ENCODE measurements around the gene GDPD4.
"Not testable (repeated sequence)": the region's sequence is repeated elsewhere in the genome, so short reads cannot be mapped to it uniquely, and the experiment has no call there.

Gene GDPD4, protein sequence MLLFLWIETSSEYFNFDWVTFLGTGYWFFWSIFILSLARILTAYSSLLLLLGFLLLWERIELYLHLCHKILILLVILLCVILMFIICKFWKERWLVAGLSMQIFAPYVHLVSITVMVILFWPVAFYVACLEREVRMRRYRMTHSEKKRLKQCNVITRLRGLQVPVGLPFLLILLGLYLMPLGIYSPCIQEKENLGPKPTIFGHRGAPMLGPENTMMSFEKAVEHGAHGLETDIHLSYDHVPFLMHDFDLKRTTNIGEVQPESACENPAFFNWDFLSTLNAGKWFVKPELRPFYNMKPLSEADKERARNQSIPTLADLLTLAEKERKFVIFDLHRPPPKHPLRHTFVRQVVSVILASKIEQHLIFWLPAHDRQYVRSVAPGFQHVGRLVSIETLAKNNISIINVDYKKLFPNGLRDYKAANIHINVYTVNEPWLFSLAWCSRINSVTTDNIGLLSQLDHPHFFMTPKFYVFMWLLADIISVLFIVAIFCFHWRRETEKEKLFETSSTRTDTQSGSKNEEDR

GRCh38 chr11:77301510-77301909, at the start of gene GDPD4:
GDPD4 (minus strand) TSS chr11:77301686; CDS start chr11:77285137, 16,549 bp downstream.
- no peak for DNase-seq (ENCODE audit: low read depth)

GRCh38 chr11:77347948-77348347, 46.5 kb upstream of the GDPD4 start:
- no peak for DNase-seq (ENCODE audit: low read depth)

DNA sequence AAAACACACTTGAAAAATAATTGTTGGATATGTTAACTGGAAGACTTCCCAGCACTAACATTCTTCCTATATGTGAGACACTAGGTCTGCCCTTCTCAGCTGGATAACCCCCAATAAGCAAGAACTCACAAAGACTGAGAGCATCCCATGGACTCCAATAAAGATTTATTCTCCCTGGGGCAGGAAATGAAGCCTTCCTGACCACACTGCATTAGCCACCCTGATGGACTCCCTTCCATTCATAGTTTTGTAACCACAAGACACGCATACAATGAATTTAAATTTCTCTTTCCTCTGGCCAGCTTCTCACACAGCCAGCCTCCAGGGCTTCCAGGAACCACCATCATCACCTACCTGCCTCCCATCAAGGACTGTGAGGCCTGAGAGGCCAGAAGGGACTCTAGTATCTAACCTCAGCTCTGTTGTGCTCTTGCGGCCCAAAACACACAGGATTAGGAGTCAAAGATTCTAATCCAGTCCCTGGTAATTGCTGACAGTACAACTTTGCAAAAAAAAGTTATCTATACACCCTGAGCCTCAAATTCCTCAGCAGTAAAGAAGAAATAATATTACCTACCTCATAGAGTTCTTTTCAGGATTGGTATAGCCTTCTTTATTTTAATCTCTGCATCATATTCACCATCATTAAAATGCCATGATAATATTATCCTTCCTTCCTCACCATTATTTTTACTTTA, 45.6 kb upstream of the GDPD4 start:
- DNase-seq (ENCODE audit: low read depth), result no peak

GRCh38 chr11:77345621-77346020, 44.1 kb upstream of the GDPD4 start:
- DNase-seq (ENCODE audit: low read depth), result no peak

- no peak for DNase-seq (ENCODE audit: low read depth)
Observed at GRCh38 chr11:77340501-77340900, 39.0 kb upstream of the GDPD4 start.

DNA sequence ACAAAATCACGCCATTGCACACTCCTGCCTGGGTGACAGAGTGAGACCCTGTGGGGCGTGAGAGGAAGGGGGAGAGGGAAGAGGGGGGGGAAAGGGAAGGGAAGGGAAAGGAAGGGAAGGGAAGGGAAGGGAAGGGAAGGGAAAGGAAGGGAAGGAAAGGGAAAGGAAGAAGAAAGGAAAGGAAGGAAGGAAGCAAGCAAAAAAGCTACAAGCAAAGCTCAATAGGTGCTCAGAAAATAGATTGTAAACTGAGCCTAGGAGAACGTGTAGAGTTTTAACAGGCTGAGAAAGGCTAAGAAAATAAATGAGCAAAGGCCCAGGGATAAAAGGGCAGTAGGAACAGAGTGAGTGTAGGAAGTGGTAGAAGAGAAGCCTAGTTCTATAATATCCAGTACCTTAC, 30.8 kb upstream of the GDPD4 start:
- no peak for DNase-seq (ENCODE audit: low read depth)

- no peak for DNase-seq (ENCODE audit: low read depth)
Observed at GRCh38 chr11:77325159-77325558, 23.7 kb upstream of the GDPD4 start.

- no peak for DNase-seq (ENCODE audit: low read depth)
Observed at GRCh38 chr11:77324508-77324907, 23.0 kb upstream of the GDPD4 start.

- DNase-seq (ENCODE audit: low read depth), result no peak
Observed at GRCh38 chr11:77322926-77323590, 21.6 kb upstream of the GDPD4 start.

DNA sequence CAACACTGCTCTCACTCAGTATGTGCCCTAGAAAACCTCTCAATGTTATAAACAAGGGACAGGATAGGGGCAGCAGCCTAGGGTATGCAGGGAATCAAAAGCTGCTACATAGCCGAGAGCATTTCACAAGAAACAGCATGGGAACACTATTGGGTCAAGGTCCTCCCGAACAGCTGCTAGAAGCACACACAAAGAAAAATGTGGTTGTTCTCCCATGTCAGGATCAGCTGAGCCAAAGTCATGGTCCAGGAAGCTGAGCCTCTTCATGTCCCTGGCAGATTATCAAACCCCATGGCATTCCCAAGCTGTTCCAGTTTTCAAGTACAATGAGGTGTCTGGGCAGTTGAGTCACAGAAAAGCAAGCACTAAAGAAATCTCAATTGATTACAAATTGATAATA, 21.0 kb upstream of the GDPD4 start:
- DNase-seq (ENCODE audit: low read depth), result no peak

DNA sequence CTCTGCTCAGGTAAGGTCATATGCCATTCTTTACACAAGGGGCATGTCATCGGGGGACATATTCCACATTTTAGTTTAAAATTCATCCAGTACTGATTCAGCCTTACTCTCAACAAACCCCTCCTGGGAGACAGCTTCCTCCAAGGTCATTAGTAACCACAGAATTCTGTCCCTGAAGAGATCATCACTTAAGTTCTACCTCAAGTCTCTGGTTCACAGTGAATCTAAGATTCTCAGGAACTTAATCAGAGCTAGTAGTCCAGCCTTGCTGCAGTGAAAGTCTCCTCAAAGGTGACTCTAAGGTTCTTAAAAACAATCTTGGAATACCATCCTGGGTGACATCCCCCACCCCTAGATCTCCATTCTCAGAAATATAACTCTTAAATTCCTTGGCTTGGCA, 18.9 kb upstream of the GDPD4 start:
- DNase-seq (ENCODE audit: low read depth), result no peak

DNA sequence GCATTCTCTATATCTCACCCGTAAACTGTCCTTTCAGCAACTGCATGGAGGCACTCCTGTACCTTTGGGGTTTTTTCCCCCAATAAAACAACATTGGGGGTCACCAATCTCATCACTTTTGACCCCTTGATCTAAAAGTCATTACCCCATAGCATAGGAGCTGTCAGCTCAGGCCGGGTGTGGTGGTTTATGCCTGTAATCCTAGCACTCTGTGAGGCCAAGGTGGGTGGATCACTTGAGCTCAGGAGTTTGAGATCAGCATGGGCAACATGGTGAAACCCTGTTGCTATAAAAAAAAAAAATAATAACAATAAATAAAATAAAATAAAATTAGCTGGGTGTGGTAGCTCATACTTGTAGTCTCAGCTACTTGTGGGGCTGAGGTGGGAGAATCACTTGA, 17.1 kb upstream of the GDPD4 start:
- DNase-seq (ENCODE audit: low read depth), result no peak

GRCh38 chr11:77316733-77317342, 15.4 kb upstream of the GDPD4 start:
- no peak for DNase-seq (ENCODE audit: low read depth)

DNA sequence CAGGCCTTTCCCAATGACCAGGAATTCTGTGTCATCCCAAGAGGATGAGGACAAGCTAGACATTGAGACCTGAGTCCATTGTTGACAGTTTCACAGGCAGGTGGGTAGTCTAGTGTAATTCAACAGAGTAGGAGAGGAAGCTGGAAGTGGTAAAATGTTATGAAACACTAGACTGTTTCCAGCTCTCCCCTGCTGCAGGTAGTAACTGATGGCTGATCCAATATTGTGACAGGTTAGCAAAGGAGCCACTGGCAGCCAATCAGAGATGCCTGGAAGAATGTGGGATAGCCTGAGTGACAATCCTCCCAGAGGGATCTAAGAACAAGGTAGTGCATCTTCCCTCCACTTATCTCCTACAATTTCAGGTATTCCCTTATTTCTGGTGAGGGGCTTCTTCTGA, 10.6 kb upstream of the GDPD4 start:
- no peak for DNase-seq (ENCODE audit: low read depth)

GRCh38 chr11:77311701-77312100, 10.2 kb upstream of the GDPD4 start:
- DNase-seq (ENCODE audit: low read depth), result no peak

DNA sequence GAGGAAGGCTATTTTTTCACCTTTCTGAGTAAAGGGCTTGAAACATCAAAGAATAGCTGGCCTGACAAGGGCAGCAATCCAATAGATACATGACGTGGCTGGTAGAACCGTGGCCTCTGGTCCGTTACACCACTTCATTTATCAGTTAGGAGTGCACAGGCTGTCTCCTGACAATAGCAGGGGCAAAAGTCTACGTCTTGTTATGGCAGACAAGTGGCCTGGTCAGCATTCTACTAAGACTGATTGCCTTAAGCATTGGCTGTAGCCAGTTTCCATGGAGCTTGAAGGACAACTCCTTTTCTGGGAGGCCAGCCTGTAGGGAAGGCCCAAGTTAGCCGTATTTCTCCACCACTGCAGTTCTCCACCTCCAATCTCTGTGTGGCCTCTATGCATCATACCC, 9.2 kb upstream of the GDPD4 start:
- no peak for DNase-seq (ENCODE audit: low read depth)

DNA sequence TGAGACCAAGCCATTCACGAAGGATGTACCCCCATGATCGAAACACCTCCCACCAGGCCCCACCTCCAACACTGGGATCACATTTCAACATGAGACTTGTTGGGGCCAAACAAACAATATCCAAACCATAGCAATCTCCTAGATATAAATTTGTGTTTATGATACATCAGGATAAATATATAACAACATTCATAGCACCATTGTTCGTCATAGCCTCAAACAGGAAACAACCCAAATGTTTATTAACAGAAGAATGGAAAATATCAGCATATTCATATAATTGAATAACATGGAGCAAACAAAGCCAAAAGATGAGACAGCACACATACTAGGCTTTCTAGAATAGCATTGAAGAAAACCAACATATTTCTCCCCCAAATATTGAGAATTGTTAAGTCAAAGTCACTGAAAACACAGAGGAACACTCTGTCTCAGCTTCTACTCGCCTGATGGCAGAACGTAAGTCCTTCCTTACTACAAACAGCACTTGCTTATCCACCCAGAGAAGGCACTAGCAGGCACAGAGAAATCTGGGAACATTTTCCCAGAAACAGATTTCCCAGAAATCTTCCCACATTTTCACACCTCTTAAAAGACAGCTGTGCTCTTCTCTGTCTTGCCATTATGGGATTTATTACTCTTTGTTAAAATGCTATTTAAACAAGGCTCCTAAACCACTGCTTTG, 8.1 kb upstream of the GDPD4 start:
- no peak for DNase-seq (ENCODE audit: low read depth)

GRCh38 chr11:77308838-77309237, 7.4 kb upstream of the GDPD4 start:
- no peak for DNase-seq (ENCODE audit: low read depth)

DNA sequence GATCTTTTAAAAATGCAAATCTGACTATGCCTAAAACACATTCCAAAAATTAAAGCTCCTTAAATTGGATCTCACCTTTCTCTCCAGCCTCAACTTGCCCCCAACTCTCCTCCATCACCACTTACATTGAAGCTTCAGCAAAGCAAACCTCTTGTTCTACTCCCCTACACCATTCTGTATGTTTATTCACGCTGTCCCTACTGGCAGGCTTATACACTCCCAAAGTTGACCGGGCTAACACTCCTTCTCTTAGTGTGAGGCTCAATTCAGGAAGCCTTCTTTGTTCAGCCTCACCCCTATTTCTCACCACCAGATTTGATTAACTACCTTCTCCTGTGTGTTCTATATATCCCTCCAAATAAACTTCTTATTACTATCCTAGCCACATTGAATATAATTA, 1.8 kb upstream of the GDPD4 start:
- no peak for DNase-seq (ENCODE audit: low read depth)

- DNase-seq (ENCODE audit: low read depth), result no peak
Observed at GRCh38 chr11:77302752-77303151, 1.3 kb upstream of the GDPD4 start.

DNA sequence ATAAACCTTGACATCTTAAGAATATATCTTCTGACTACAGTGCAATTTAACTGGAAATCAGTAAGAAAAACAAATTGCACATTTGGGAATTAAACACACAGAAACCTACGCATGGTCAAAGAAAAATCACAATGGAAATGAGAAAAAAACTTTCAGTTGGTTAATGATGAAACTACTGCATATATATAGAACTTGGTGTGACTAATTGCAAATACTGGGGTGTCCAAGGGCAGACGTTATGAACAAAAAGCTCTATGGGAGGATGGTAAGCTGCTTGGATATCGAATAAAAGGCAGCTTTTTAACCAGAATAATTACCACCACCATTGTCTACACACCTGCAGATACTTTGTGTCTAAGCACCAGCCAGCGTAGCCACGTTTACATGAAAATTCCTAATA, 791 bp downstream of the GDPD4 start:
- no peak for DNase-seq (ENCODE audit: low read depth)

DNA sequence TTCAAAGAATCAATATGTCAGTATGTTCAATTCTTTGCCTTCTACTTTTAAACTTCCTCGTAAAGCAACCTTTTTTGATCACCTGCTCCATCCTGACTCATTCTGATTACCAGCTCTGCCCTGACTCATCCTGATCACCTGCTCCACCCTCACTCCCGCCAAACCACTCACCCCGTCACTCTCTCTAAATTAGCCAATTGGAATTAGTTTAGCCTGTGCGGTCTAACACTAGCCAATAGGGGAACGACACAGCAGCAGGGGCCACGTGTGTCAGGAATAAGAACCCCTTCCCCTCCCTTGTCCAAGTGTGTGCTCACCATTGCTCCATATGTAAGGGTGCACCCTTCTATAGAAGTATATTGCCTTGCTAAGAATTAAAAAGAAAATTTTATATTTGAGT, 1.5 kb downstream of the GDPD4 start:
- DNase-seq (ENCODE audit: low read depth), result not testable (repeated sequence)
